B cell (primary cell): ENCODE data around the gene HSPB7. TPM values are rescaled to one million over a fixed set of nuclear protein-coding genes. Genes with fewer than 3 reads are reported as not detected.

Source experiments
- ATAC-seq: fragments of 200-7000 bp; cut with Tn5 transposase; one replicate; pipeline ENCODE4 v1.10.0; 2021; ENCODE audit warnings: low read depth, mild to moderate bottlenecking, moderate number of reproducible peaks, moderate library complexity
- CTCF ChIA-PET: fragments of 350-600 bp; sonication (Branson Sonifier 250); formaldehyde crosslinking; loops from one replicate; lab custom pipeline; 2021; ENCODE audit warnings: antibody characterized with exemption, inconsistent platforms; lab: Charles Lee
- POLR2A ChIA-PET: fragments of 350-600 bp; sonication (Branson Sonifier 250); formaldehyde crosslinking; loops from one replicate; lab custom pipeline; 2021; ENCODE audit warnings: antibody characterized with exemption; lab: Charles Lee
- DNase-seq: peaks from one replicate; pipeline ENCODE4 v3.0.0; 2013
- H2AFZ ChIP-seq: 2 replicates; pipeline ENCODE4 v1.6.1; 2012; ENCODE audit warnings: mild to moderate bottlenecking, low read depth, low read length; ENCODE audit not compliant: insufficient read depth, poor library complexity, severe bottlenecking
- H3K27ac ChIP-seq, 2 donors: 1 replicate in 1 of 2; 2 replicates in 1 of 2; pipeline ENCODE4 v1.5.1; 2012 to 2013; ENCODE audit warnings: low read length in 2 of 2, mild to moderate bottlenecking in 2 of 2, moderate library complexity in 1 of 2
- H3K27me3 ChIP-seq, 4 experiments: fragments of 200-600 bp in 1 of 4; sonication (generic) in 1 of 4; replicated peaks in 1 of 4; 1 replicate in 2 of 4; 2 replicates in 2 of 4; pipeline versions ENCODE4 v1.6.1 to v1.7.0; 2013 to 2016; ENCODE audit warnings: low read length in 3 of 4, mild to moderate bottlenecking in 2 of 4, mixed read lengths in 1 of 4, moderate library complexity in 1 of 4; ENCODE audit not compliant: insufficient read depth in 4 of 4, control insufficient read depth in 3 of 4; ENCODE audit errors: control extremely low read depth in 1 of 4
- H3K36me3 ChIP-seq, 2 experiments: replicated peaks in 1 of 2; 1 replicate in 1 of 2; 2 replicates in 1 of 2; pipeline versions ENCODE4 v1.6.1 to v1.7.1; 2013; ENCODE audit warnings: low read length in 1 of 2; ENCODE audit not compliant: insufficient read depth in 2 of 2, control insufficient read depth in 1 of 2; ENCODE audit errors: control extremely low read depth in 1 of 2, extremely low read depth in 1 of 2
- H3K4me1 ChIP-seq, 2 donors: fragments of 200-600 bp in 1 of 2; sonication (generic) in 1 of 2; 1 replicate in 1 of 2; 2 replicates in 1 of 2; pipeline versions ENCODE4 v1.5.1 to v1.6.1; 2013 to 2017; ENCODE audit warnings: low read length in 2 of 2; ENCODE audit not compliant: control insufficient read depth in 2 of 2, insufficient read depth in 2 of 2
- H3K4me2 ChIP-seq: replicated peaks from 2 replicates; pipeline ENCODE3; 2012; ENCODE audit warnings: mild to moderate bottlenecking, low read depth, low read length; ENCODE audit not compliant: poor library complexity, severe bottlenecking
- H3K4me3 ChIP-seq, 5 experiments: fragments of 200-600 bp in 1 of 5; sonication (generic) in 1 of 5; 1 replicate in 3 of 5; 2 replicates in 2 of 5; pipeline versions ENCODE4 v1.5.1 to v1.7.0; 2011 to 2016; ENCODE audit warnings: low read length in 4 of 5, mild to moderate bottlenecking in 4 of 5, low read depth in 2 of 5, control low read depth in 1 of 5, moderate library complexity in 1 of 5; ENCODE audit not compliant: insufficient read depth in 1 of 5; ENCODE audit errors: control extremely low read depth in 1 of 5, extremely low read depth in 1 of 5
- H3K79me2 ChIP-seq: fragments of 200-600 bp; sonication (generic); one replicate; pipeline ENCODE4 v1.6.0; 2016; ENCODE audit warnings: low read length; ENCODE audit not compliant: control insufficient read depth, insufficient read depth
- H3K9ac ChIP-seq: fragments of 200-600 bp; sonication (generic); 2 replicates; pipeline ENCODE4 v1.6.1; 2017; ENCODE audit warnings: mild to moderate bottlenecking, low read length, moderate library complexity
- H3K9me3 ChIP-seq, 3 donors: one replicate each; pipeline versions ENCODE4 v1.6.1 to v1.7.1; 2013; ENCODE audit warnings: low read length in 2 of 3; ENCODE audit not compliant: control insufficient read depth in 2 of 3, insufficient read depth in 1 of 3; ENCODE audit errors: control extremely low read depth in 1 of 3
- H4K20me1 ChIP-seq: 2 replicates; pipeline ENCODE4 v1.6.0; 2012; ENCODE audit warnings: mild to moderate bottlenecking, low read length; ENCODE audit not compliant: insufficient read depth, control insufficient read depth, poor library complexity, severe bottlenecking
- H3K27ac Mint-ChIP-seq: one replicate; pipeline ENCODE4 v1.8.0; 2021; ENCODE audit warnings: mixed read lengths
- H3K27me3 Mint-ChIP-seq: one replicate; pipeline ENCODE4 v1.8.0; 2021; ENCODE audit warnings: mixed read lengths
- H3K4me1 Mint-ChIP-seq: one replicate; pipeline ENCODE4 v1.8.0; 2021; ENCODE audit warnings: mixed read lengths
- H3K4me3 Mint-ChIP-seq: one replicate; pipeline ENCODE4 v1.8.0; 2021; ENCODE audit warnings: mixed read lengths
- H3K9me3 Mint-ChIP-seq: one replicate; pipeline ENCODE4 v1.8.0; 2022; ENCODE audit warnings: mixed read lengths; ENCODE audit not compliant: insufficient read depth
- CTCF ChIP-seq: fragments of 200-600 bp; IDR thresholded peaks from one replicate; pipeline ENCODE4 v1.8.0; 2022; ENCODE audit warnings: antibody characterized with exemption, mild to moderate bottlenecking
- EZH2 ChIP-seq: IDR thresholded peaks from 2 replicates; pipeline ENCODE4 v1.6.1; 2012; ENCODE audit warnings: borderline replicate concordance, low read depth, mild to moderate bottlenecking, moderate library complexity, low read length; ENCODE audit not compliant: insufficient read depth, poor library complexity, severe bottlenecking
- WGBS: methylation state at CpG from one replicate; pipeline ENCODE4 v1.1.5; 2013; ENCODE audit warnings: missing lambda C conversion rate; ENCODE audit not compliant: insufficient coverage; 5-methylcytosine and 5-hydroxymethylcytosine counted together
- intact Hi-C: fragments of 100-400 bp; cut with micrococcal nuclease; formaldehyde crosslinking; loops from one replicate; pipeline ENCODE4 v1.10.0; 2022
- polyA minus RNA-seq: library from RNA; depleted of rRNA, polyadenylated mRNA; stranded (reverse); fragments of >200 nt; gene quantifications from 2 replicates; pipeline ENCODE4 v1.2.3, GENCODE V29; 2012
- polyA plus RNA-seq: library from polyadenylated mRNA; depleted of rRNA; stranded (reverse); fragments of >200 nt; gene quantifications from 2 replicates; pipeline ENCODE4 v1.2.3, GENCODE V29; 2012
- total RNA-seq, 2 donors: library from RNA; stranded (reverse); fragments of 120-200 nt in 1 of 2; gene quantifications; 1 replicate in 1 of 2; 2 replicates in 1 of 2; pipeline versions ENCODE4 v1.2.3 to v1.2.4, GENCODE V29; 2013 to 2022

Gene HSPB7
- not detected in 2 replicates for total RNA-seq
- total RNA-seq (2013), result 0.84 TPM
- polyA plus RNA-seq, result not detected in 2 replicates
- not detected in 2 replicates for polyA minus RNA-seq

DNA sequence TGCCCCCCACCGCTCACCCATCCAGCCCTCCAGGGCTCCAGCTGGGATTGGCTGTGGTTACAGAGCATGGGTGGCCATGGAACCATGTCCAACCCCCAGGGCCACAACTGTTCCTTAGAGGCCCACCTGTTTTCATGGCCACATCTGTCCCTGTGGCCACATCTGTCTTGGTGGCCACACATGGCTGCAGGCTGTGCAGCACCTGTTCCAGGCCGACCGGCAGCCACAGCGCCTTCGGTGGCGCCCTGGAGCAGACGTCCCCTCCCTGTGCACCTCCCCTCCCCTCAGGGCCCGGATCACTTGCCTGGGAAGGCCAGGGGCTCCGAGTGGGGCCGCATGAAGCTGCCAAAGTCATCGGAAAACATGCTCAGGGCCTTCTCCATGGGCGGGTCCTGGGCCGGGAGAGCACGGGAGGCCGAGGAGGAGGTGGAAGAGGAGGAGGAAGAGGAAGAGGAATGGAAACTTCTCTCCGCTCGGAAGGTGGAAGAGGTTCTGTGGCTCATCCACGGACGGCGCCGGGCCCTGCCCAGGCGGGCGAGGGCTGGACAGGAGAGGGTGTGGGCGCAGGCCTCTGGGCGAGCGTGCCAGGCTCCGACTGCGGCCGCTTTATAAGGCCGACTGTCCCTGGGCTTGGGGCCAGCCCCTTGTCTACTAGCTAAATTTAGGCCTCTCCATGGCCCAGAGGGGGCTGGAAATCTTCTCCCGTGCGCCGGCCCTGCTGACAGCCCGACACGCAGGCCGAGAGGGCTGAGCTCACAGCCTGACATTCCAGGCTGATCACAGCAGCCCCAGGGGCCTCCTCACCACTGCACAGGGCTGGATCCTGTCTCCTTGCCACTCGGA is at the start of gene HSPB7:
HSPB7 (minus strand) TSS at position 583 of the 843 bp plus-strand sequence; CDS start at position 503, 80 bp downstream.
- Histone ChIP-seq H3K4me2 (no peak within 1 kb of the TSS), H3K27ac (no peak within 1 kb of the TSS), H3K9ac (no peak within 1 kb of the TSS), H2AFZ (no peak within 1 kb of the TSS), H4K20me1 (no peaks in the 10 kb centered on the region), H3K4me1 (peaks cover 12 to 26% of the 10 kb centered on the region in 2 donors), H3K4me3 (no peak within 1 kb of the TSS), H3K36me3 (no peaks in the 10 kb centered on the region), H3K79me2 (no peaks in the 10 kb centered on the region), H3K9me3 (no peaks in the 10 kb centered on the region), H3K27me3 (no peaks in the 10 kb centered on the region)
- WGBS, result 86% methylated on average over 37 of the region's 37 CpGs
- Mint-ChIP-seq H3K9me3 (no peaks in the 10 kb centered on the region), H3K27ac (no peak within 1 kb of the TSS), H3K27me3 (peaks cover 8% of the 10 kb centered on the region), H3K4me1 (peaks cover 21% of the 10 kb centered on the region), H3K4me3 (no peak within 1 kb of the TSS)
- CTCF ChIA-PET, result interaction anchor here (0.9 to 3.6 kb wide), 3 partner anchors 7 to 1431 kb away, joined by 3 to 15 read pairs (median 4); no protein-coding TSS in a partner anchor
- intact Hi-C loops, result no loop called here
- TF ChIP-seq EZH2 (no peak), CTCF (no peak)
- ATAC-seq (no peak), DNase-seq (no peak)
- POLR2A ChIA-PET, result no interaction called here
